Immature natural killer cell (primary cell): ENCODE results near the gene DEPDC5. TPM values are rescaled to one million over a fixed set of nuclear protein-coding genes. Genes with fewer than 3 reads are reported as not detected.

ENCODE experiments used
- DNase-seq, 3 donors: peaks; one replicate each; pipeline ENCODE4 v3.0.0; 2022; ENCODE audit warnings: mixed read lengths in 1 of 3
- H3K27ac Mint-ChIP-seq, 6 donors: one replicate each; pipeline ENCODE4 v1.8.0; 2020; ENCODE audit warnings: mixed read lengths in 6 of 6, mild to moderate bottlenecking in 5 of 6, inconsistent platforms in 4 of 6, moderate library complexity in 3 of 6
- H3K27me3 Mint-ChIP-seq, 3 donors: one replicate each; pipeline ENCODE4 v1.8.0; 2020 to 2021; ENCODE audit warnings: low read depth in 3 of 3, mild to moderate bottlenecking in 3 of 3, mixed read lengths in 3 of 3, moderate library complexity in 3 of 3, inconsistent platforms in 1 of 3
- H3K36me3 Mint-ChIP-seq, 3 donors: one replicate each; pipeline ENCODE4 v1.8.0; 2020; ENCODE audit warnings: mixed read lengths in 3 of 3, inconsistent platforms in 2 of 3, mild to moderate bottlenecking in 2 of 3
- H3K4me1 Mint-ChIP-seq, 2 donors: one replicate each; pipeline ENCODE4 v1.8.0; 2020; ENCODE audit warnings: inconsistent platforms in 2 of 2, mild to moderate bottlenecking in 2 of 2, mixed read lengths in 2 of 2, moderate library complexity in 1 of 2
- H3K4me3 Mint-ChIP-seq, 5 donors: one replicate each; pipeline ENCODE4 v1.8.0; 2020; ENCODE audit warnings: mild to moderate bottlenecking in 5 of 5, mixed read lengths in 5 of 5, inconsistent platforms in 3 of 5, moderate library complexity in 3 of 5
- H3K9me3 Mint-ChIP-seq, 6 donors: one replicate each; pipeline ENCODE4 v1.8.0; 2020; ENCODE audit warnings: mild to moderate bottlenecking in 6 of 6, mixed read lengths in 6 of 6, inconsistent platforms in 4 of 6, moderate library complexity in 3 of 6
- polyA plus RNA-seq, 3 donors: library from polyadenylated mRNA; unstranded; fragments of 300-500 nt; fragmentation: Illumina TruSeq; gene quantifications; one replicate each; pipeline ENCODE4 v1.2.3, GENCODE V29; 2021

DEPDC5 gene
- polyA plus RNA-seq, 3 donors from 2014 or later, result 3.0 to 14.3 (median 3.9) TPM

- Mint-ChIP-seq H3K4me1 (no peaks in the 10 kb centered on the region), H3K27ac (no peak overlapping the region)
- DNase-seq, result no peak
Measured at GRCh38 chr22:31925056-31925455, 171.2 kb downstream of the DEPDC5 start.

GRCh38 chr22:31926024-31926423 lies 172.2 kb downstream of the DEPDC5 start:
- Mint-ChIP-seq H3K4me1 (no peaks in the 10 kb centered on the region), H3K27me3 (peaks cover 0 to 19% (median 4%) of the 10 kb centered on the region in 3 donors), H3K36me3 (peaks cover 0 to 4% (median 0%) of the 10 kb centered on the region in 3 donors), H3K4me3 (no peak overlapping the region), H3K9me3 (no peaks in the 10 kb centered on the region), H3K27ac (no peak overlapping the region)
- DNase-seq, result no peak

More at GRCh38 chr22:31925056-31925455, 171.2 kb downstream of the DEPDC5 start:
- H3K4me3 Mint-ChIP-seq, result no peak overlapping the region
- H3K9me3 Mint-ChIP-seq, result no peaks in the 10 kb centered on the region
- peaks cover 0 to 4% (median 0%) of the 10 kb centered on the region in 3 donors for H3K36me3 Mint-ChIP-seq
- peaks cover 2 to 19% (median 4%) of the 10 kb centered on the region in 3 donors for H3K27me3 Mint-ChIP-seq

- DNase-seq, result no peak
- Mint-ChIP-seq H3K27ac (no peak overlapping the region), H3K36me3 (no peaks in the 10 kb centered on the region), H3K4me3 (no peak overlapping the region), H3K9me3 (no peaks in the 10 kb centered on the region), H3K27me3 (peaks cover 0 to 21% (median 4%) of the 10 kb centered on the region in 3 donors), H3K4me1 (no peaks in the 10 kb centered on the region)
Measured at GRCh38 chr22:31926969-31927368, 173.2 kb downstream of the DEPDC5 start.

GRCh38 chr22:31927562-31927961 lies 173.7 kb downstream of the DEPDC5 start:
- H3K4me3 Mint-ChIP-seq, result no peak overlapping the region
- H3K36me3 Mint-ChIP-seq, result no peaks in the 10 kb centered on the region
- peaks cover 0 to 21% (median 4%) of the 10 kb centered on the region in 3 donors for H3K27me3 Mint-ChIP-seq
- H3K27ac Mint-ChIP-seq, result no peak overlapping the region
- H3K9me3 Mint-ChIP-seq, result no peaks in the 10 kb centered on the region
- no peaks in the 10 kb centered on the region for H3K4me1 Mint-ChIP-seq
- DNase-seq, result no peak

- Mint-ChIP-seq H3K36me3 (no peaks in the 10 kb centered on the region), H3K27ac (no peak overlapping the region), H3K27me3 (peaks cover 0 to 27% (median 4%) of the 10 kb centered on the region in 3 donors), H3K4me3 (no peak overlapping the region), H3K4me1 (no peaks in the 10 kb centered on the region), H3K9me3 (no peaks in the 10 kb centered on the region)
- DNase-seq, result no peak
Measured at GRCh38 chr22:31929167-31929930, 175.5 kb downstream of the DEPDC5 start.

- H3K27me3 Mint-ChIP-seq, result peaks cover 0 to 14% (median 6%) of the 10 kb centered on the region in 3 donors
- H3K9me3 Mint-ChIP-seq, result no peaks in the 10 kb centered on the region
- DNase-seq, result no peak
- H3K4me1 Mint-ChIP-seq, result no peaks in the 10 kb centered on the region
- H3K4me3 Mint-ChIP-seq, result no peak overlapping the region
- no peak overlapping the region for H3K27ac Mint-ChIP-seq
- H3K36me3 Mint-ChIP-seq, result no peaks in the 10 kb centered on the region
Measured at GRCh38 chr22:31932863-31933262, 179.0 kb downstream of the DEPDC5 start.

GRCh38 chr22:31933406-31933805 lies 179.6 kb downstream of the DEPDC5 start:
- H3K36me3 Mint-ChIP-seq, result no peaks in the 10 kb centered on the region
- no peak overlapping the region for H3K4me3 Mint-ChIP-seq
- no peaks in the 10 kb centered on the region for H3K4me1 Mint-ChIP-seq
- DNase-seq, result no peak
- H3K27me3 Mint-ChIP-seq, result peaks cover 0 to 14% (median 6%) of the 10 kb centered on the region in 3 donors
- H3K27ac Mint-ChIP-seq, result no peak overlapping the region
- H3K9me3 Mint-ChIP-seq, result no peaks in the 10 kb centered on the region

- Mint-ChIP-seq H3K4me1 (no peaks in the 10 kb centered on the region), H3K36me3 (no peaks in the 10 kb centered on the region), H3K9me3 (no peaks in the 10 kb centered on the region), H3K27me3 (peaks cover 0 to 12% (median 6%) of the 10 kb centered on the region in 3 donors), H3K4me3 (no peak overlapping the region), H3K27ac (peak overlapping the region in 1 of 6 donors; percentile 61)
- no peak for DNase-seq
Measured at GRCh38 chr22:31933816-31934482, 180.1 kb downstream of the DEPDC5 start.

GRCh38 chr22:31935961-31936635 lies 182.3 kb downstream of the DEPDC5 start:
- Mint-ChIP-seq H3K4me3 (no peak overlapping the region), H3K27me3 (peaks cover under 1 to 9% (median 3%) of the 10 kb centered on the region in 3 donors), H3K27ac (no peak overlapping the region), H3K4me1 (no peaks in the 10 kb centered on the region), H3K36me3 (no peaks in the 10 kb centered on the region), H3K9me3 (no peaks in the 10 kb centered on the region)
- no peak for DNase-seq

- Mint-ChIP-seq H3K4me3 (no peak overlapping the region), H3K9me3 (no peaks in the 10 kb centered on the region), H3K4me1 (peaks cover 0 to 6% of the 10 kb centered on the region in 2 donors), H3K27ac (no peak overlapping the region), H3K27me3 (peaks cover 3 to 8% (median 3%) of the 10 kb centered on the region in 3 donors), H3K36me3 (no peaks in the 10 kb centered on the region)
- no peak for DNase-seq
Measured at GRCh38 chr22:31937341-31937740, 183.5 kb downstream of the DEPDC5 start.

GRCh38 chr22:31938296-31938695 lies 184.5 kb downstream of the DEPDC5 start:
- Mint-ChIP-seq H3K9me3 (no peaks in the 10 kb centered on the region), H3K36me3 (no peaks in the 10 kb centered on the region), H3K4me3 (no peak overlapping the region), H3K27ac (no peak overlapping the region), H3K4me1 (peaks cover 2 to 6% of the 10 kb centered on the region in 2 donors), H3K27me3 (peaks cover 2 to 3% (median 3%) of the 10 kb centered on the region in 3 donors)
- no peak for DNase-seq

GRCh38 chr22:31940506-31940905 lies 186.7 kb downstream of the DEPDC5 start:
- H3K9me3 Mint-ChIP-seq, result no peaks in the 10 kb centered on the region

GRCh38 chr22:31942091-31942490 lies 188.3 kb downstream of the DEPDC5 start:
- Mint-ChIP-seq H3K4me1 (peaks cover 9 to 18% of the 10 kb centered on the region in 2 donors), H3K27me3 (peaks cover 3 to 5% (median 4%) of the 10 kb centered on the region in 3 donors), H3K4me3 (peak overlapping the region in 4 of 5 donors; percentile 13 to 90 (median 44)), H3K9me3 (no peaks in the 10 kb centered on the region), H3K27ac (peak overlapping the region in 3 of 6 donors; percentile 10 to 67 (median 33)), H3K36me3 (no peaks in the 10 kb centered on the region)
- DNase-seq, result no peak

More at GRCh38 chr22:31940506-31940905, 186.7 kb downstream of the DEPDC5 start:
- H3K4me1 Mint-ChIP-seq, result peaks cover 8 to 15% of the 10 kb centered on the region in 2 donors
- H3K36me3 Mint-ChIP-seq, result no peaks in the 10 kb centered on the region
- DNase-seq, result no peak
- peaks cover 3 to 7% (median 5%) of the 10 kb centered on the region in 3 donors for H3K27me3 Mint-ChIP-seq
- no peak overlapping the region for H3K4me3 Mint-ChIP-seq
- H3K27ac Mint-ChIP-seq, result no peak overlapping the region
